ENCODE measurements around the gene EWSR1.

EWSR1 gene

GRCh38 chr22:29320546-29320945, 52.5 kb downstream of the EWSR1 start:
- Histone ChIP-seq H3K4me1 (ENCODE audit: insufficient read depth, low read length) (no peaks in the 10 kb centered on the region), H3K9ac (ENCODE audit: low read depth, low read length) (no peak overlapping the region), H3K36me3 (ENCODE audit: insufficient read depth, low read depth, low read length) (no peaks in the 10 kb centered on the region), H3K27ac (ENCODE audit: low read length) (no peak overlapping the region), H3K9me3 (ENCODE audit: insufficient read depth, low read depth, low read length) (no peaks in the 10 kb centered on the region), H3K4me3 (ENCODE audit: low read length) (no peak overlapping the region), H3K27me3 (ENCODE audit: insufficient read depth, low read length) (peaks cover 20% of the 10 kb centered on the region)

- Histone ChIP-seq H3K36me3 (ENCODE audit: insufficient read depth, low read depth, low read length) (0 out of 2 replicates have a peak, but pooled peaks cover 11% of the 10 kb centered on the region), H3K4me3 (ENCODE audit: low read length) (no peak overlapping the region), H3K27me3 (ENCODE audit: insufficient read depth, low read length) (no peaks in the 10 kb centered on the region), H3K9ac (ENCODE audit: low read depth, low read length) (no peak overlapping the region), H3K4me1 (ENCODE audit: insufficient read depth, low read length) (no peaks in the 10 kb centered on the region), H3K9me3 (ENCODE audit: insufficient read depth, low read depth, low read length) (no peaks in the 10 kb centered on the region), H3K27ac (ENCODE audit: low read length) (no peak overlapping the region)
These were observed 55.6 kb downstream of the EWSR1 start for GRCh38 chr22:29323641-29324040.

- no peak overlapping the region for H3K9ac ChIP-seq (ENCODE audit: low read depth, low read length)
- H3K36me3 ChIP-seq (ENCODE audit: insufficient read depth, low read depth, low read length): peaks cover 25% of the 10 kb centered on the region
- no peaks in the 10 kb centered on the region for H3K4me1 ChIP-seq (ENCODE audit: insufficient read depth, low read length)
- H3K27ac ChIP-seq (ENCODE audit: low read length): no peak overlapping the region
- no peak overlapping the region for H3K4me3 ChIP-seq (ENCODE audit: low read length)
- H3K9me3 ChIP-seq (ENCODE audit: insufficient read depth, low read depth, low read length): no peaks in the 10 kb centered on the region
- no peaks in the 10 kb centered on the region for H3K27me3 ChIP-seq (ENCODE audit: insufficient read depth, low read length)
These were observed 57.3 kb downstream of the EWSR1 start for GRCh38 chr22:29325356-29325755.

GRCh38 chr22:29325785-29326315, 57.8 kb downstream of the EWSR1 start:
- Histone ChIP-seq H3K4me3 (ENCODE audit: low read length) (no peak overlapping the region), H3K27ac (ENCODE audit: low read length) (no peak overlapping the region), H3K9ac (ENCODE audit: low read depth, low read length) (no peak overlapping the region), H3K36me3 (ENCODE audit: insufficient read depth, low read depth, low read length) (peaks cover 29% of the 10 kb centered on the region), H3K9me3 (ENCODE audit: insufficient read depth, low read depth, low read length) (no peaks in the 10 kb centered on the region), H3K4me1 (ENCODE audit: insufficient read depth, low read length) (no peaks in the 10 kb centered on the region), H3K27me3 (ENCODE audit: insufficient read depth, low read length) (no peaks in the 10 kb centered on the region)

- H3K36me3 ChIP-seq (ENCODE audit: insufficient read depth, low read depth, low read length): peaks cover 34% of the 10 kb centered on the region
- no peaks in the 10 kb centered on the region for H3K4me1 ChIP-seq (ENCODE audit: insufficient read depth, low read length)
- H3K27me3 ChIP-seq (ENCODE audit: insufficient read depth, low read length): no peaks in the 10 kb centered on the region
- no peak overlapping the region for H3K4me3 ChIP-seq (ENCODE audit: low read length)
- no peak overlapping the region for H3K27ac ChIP-seq (ENCODE audit: low read length)
- no peaks in the 10 kb centered on the region for H3K9me3 ChIP-seq (ENCODE audit: insufficient read depth, low read depth, low read length)
- H3K9ac ChIP-seq (ENCODE audit: low read depth, low read length): no peak overlapping the region
These were observed 58.4 kb downstream of the EWSR1 start for GRCh38 chr22:29326481-29326880.

- Histone ChIP-seq H3K4me3 (ENCODE audit: low read length) (no peak overlapping the region), H3K4me1 (ENCODE audit: insufficient read depth, low read length) (no peaks in the 10 kb centered on the region), H3K9me3 (ENCODE audit: insufficient read depth, low read depth, low read length) (no peaks in the 10 kb centered on the region), H3K27ac (ENCODE audit: low read length) (no peak overlapping the region), H3K36me3 (ENCODE audit: insufficient read depth, low read depth, low read length) (peaks cover 37% of the 10 kb centered on the region), H3K9ac (ENCODE audit: low read depth, low read length) (no peak overlapping the region), H3K27me3 (ENCODE audit: insufficient read depth, low read length) (no peaks in the 10 kb centered on the region)
These were observed 59.2 kb downstream of the EWSR1 start for GRCh38 chr22:29327089-29327764.

GRCh38 chr22:29328055-29328454, 60.0 kb downstream of the EWSR1 start:
- peaks cover 43% of the 10 kb centered on the region for H3K36me3 ChIP-seq (ENCODE audit: insufficient read depth, low read depth, low read length)
- H3K27ac ChIP-seq (ENCODE audit: low read length): no peak overlapping the region
- H3K4me1 ChIP-seq (ENCODE audit: insufficient read depth, low read length): no peaks in the 10 kb centered on the region

GRCh38 chr22:29328566-29329500, 60.8 kb downstream of the EWSR1 start:
- no peak overlapping the region for H3K27ac ChIP-seq (ENCODE audit: low read length)
- no peak overlapping the region for H3K9ac ChIP-seq (ENCODE audit: low read depth, low read length)
- H3K4me1 ChIP-seq (ENCODE audit: insufficient read depth, low read length): no peaks in the 10 kb centered on the region
- H3K9me3 ChIP-seq (ENCODE audit: insufficient read depth, low read depth, low read length): no peaks in the 10 kb centered on the region
- peaks cover 43% of the 10 kb centered on the region for H3K36me3 ChIP-seq (ENCODE audit: insufficient read depth, low read depth, low read length)
- no peak overlapping the region for H3K4me3 ChIP-seq (ENCODE audit: low read length)
- no peaks in the 10 kb centered on the region for H3K27me3 ChIP-seq (ENCODE audit: insufficient read depth, low read length)

More at GRCh38 chr22:29328055-29328454, 60.0 kb downstream of the EWSR1 start:
- Histone ChIP-seq H3K27me3 (ENCODE audit: insufficient read depth, low read length) (no peaks in the 10 kb centered on the region), H3K9me3 (ENCODE audit: insufficient read depth, low read depth, low read length) (no peaks in the 10 kb centered on the region), H3K9ac (ENCODE audit: low read depth, low read length) (no peak overlapping the region), H3K4me3 (ENCODE audit: low read length) (no peak overlapping the region)

GRCh38 chr22:29329581-29329980, 61.5 kb downstream of the EWSR1 start:
- Histone ChIP-seq H3K9me3 (ENCODE audit: insufficient read depth, low read depth, low read length) (no peaks in the 10 kb centered on the region), H3K4me1 (ENCODE audit: insufficient read depth, low read length) (no peaks in the 10 kb centered on the region), H3K27ac (ENCODE audit: low read length) (no peak overlapping the region), H3K36me3 (ENCODE audit: insufficient read depth, low read depth, low read length) (peaks cover 50% of the 10 kb centered on the region), H3K9ac (ENCODE audit: low read depth, low read length) (no peak overlapping the region), H3K4me3 (ENCODE audit: low read length) (no peak overlapping the region), H3K27me3 (ENCODE audit: insufficient read depth, low read length) (no peaks in the 10 kb centered on the region)

- no peak overlapping the region for H3K27ac ChIP-seq (ENCODE audit: low read length)
- H3K9ac ChIP-seq (ENCODE audit: low read depth, low read length): no peak overlapping the region
- no peak overlapping the region for H3K4me3 ChIP-seq (ENCODE audit: low read length)
- peaks cover 55% of the 10 kb centered on the region for H3K36me3 ChIP-seq (ENCODE audit: insufficient read depth, low read depth, low read length)
- H3K27me3 ChIP-seq (ENCODE audit: insufficient read depth, low read length): no peaks in the 10 kb centered on the region
- H3K4me1 ChIP-seq (ENCODE audit: insufficient read depth, low read length): no peaks in the 10 kb centered on the region
- H3K9me3 ChIP-seq (ENCODE audit: insufficient read depth, low read depth, low read length): no peaks in the 10 kb centered on the region
These were observed 62.2 kb downstream of the EWSR1 start for GRCh38 chr22:29330291-29330690.

- H3K27me3 ChIP-seq (ENCODE audit: insufficient read depth, low read length): no peaks in the 10 kb centered on the region
- no peaks in the 10 kb centered on the region for H3K4me1 ChIP-seq (ENCODE audit: insufficient read depth, low read length)
- no peak overlapping the region for H3K27ac ChIP-seq (ENCODE audit: low read length)
- H3K36me3 ChIP-seq (ENCODE audit: insufficient read depth, low read depth, low read length): peaks cover 60% of the 10 kb centered on the region
- no peak overlapping the region for H3K9ac ChIP-seq (ENCODE audit: low read depth, low read length)
- no peak overlapping the region for H3K4me3 ChIP-seq (ENCODE audit: low read length)
- no peaks in the 10 kb centered on the region for H3K9me3 ChIP-seq (ENCODE audit: insufficient read depth, low read depth, low read length)
These were observed 62.7 kb downstream of the EWSR1 start for GRCh38 chr22:29330753-29331152.

Measured in iPS-20b (cell line).